Neural cell (in vitro differentiated cells): Measurements from ENCODE around the gene TMEM131. TPM values are rescaled to one million over a fixed set of nuclear protein-coding genes. Genes with fewer than 3 reads are reported as not detected.

ENCODE experiments used
- H2AFZ ChIP-seq: fragments of 200-600, 300-800 bp; sonication (generic), shearing (Covaris generic); 2 replicates; pipeline ENCODE4 v1.6.0; 2014; ENCODE audit warnings: low read depth, mild to moderate bottlenecking, antibody characterized with exemption, low read length, moderate library complexity
- H3F3A ChIP-seq: fragments of 200-600 bp; shearing (Covaris generic); 2 replicates; pipeline ENCODE4 v1.6.1; 2016; ENCODE audit warnings: mild to moderate bottlenecking, moderate library complexity, mixed read lengths, antibody characterized with exemption, low read length; ENCODE audit not compliant: insufficient read depth, poor library complexity, severe bottlenecking
- H3K27ac ChIP-seq: fragments of 200-600, 300-800 bp; sonication (generic), shearing (Covaris generic); 2 replicates; pipeline ENCODE4 v1.5.1; 2014; ENCODE audit warnings: mild to moderate bottlenecking, low read length, moderate library complexity
- H3K27me3 ChIP-seq: fragments of 300-800, 200-600 bp; sonication (generic), shearing (Covaris generic); 2 replicates; pipeline ENCODE4 v1.6.0; 2014; ENCODE audit warnings: mild to moderate bottlenecking, low read depth, low read length, moderate library complexity; ENCODE audit not compliant: insufficient read depth
- H3K36me3 ChIP-seq: fragments of 300-800, 200-600 bp; sonication (generic), shearing (Covaris generic); 2 replicates; pipeline ENCODE4 v1.5.1; 2014; ENCODE audit warnings: mild to moderate bottlenecking, antibody characterized with exemption, low read length, moderate library complexity; ENCODE audit not compliant: insufficient read depth
- H3K4me2 ChIP-seq: fragments of 300-800, 200-600 bp; sonication (generic), shearing (Covaris generic); 2 replicates; pipeline ENCODE4 v1.6.0; 2014; ENCODE audit warnings: mild to moderate bottlenecking, low read length
- H3K4me3 ChIP-seq: fragments of 300-800, 200-600 bp; sonication (generic), shearing (Covaris generic); 2 replicates; pipeline ENCODE4 v1.5.1; 2014; ENCODE audit warnings: mild to moderate bottlenecking, low read length, moderate library complexity
- H3K79me2 ChIP-seq: fragments of 200-600 bp; shearing (Covaris generic); replicated peaks from 2 replicates; pipeline ENCODE4 v1.6.0; 2014; ENCODE audit warnings: mild to moderate bottlenecking, low read length, moderate library complexity; ENCODE audit not compliant: insufficient read depth
- H3K9ac ChIP-seq: fragments of 300-800, 200-600 bp; sonication (generic), shearing (Covaris generic); 2 replicates; pipeline ENCODE4 v1.6.1; 2016; ENCODE audit warnings: mild to moderate bottlenecking, low read length, mixed read lengths
- H3K9me2 ChIP-seq: fragments of 200-600 bp; shearing (Covaris generic); 2 replicates; pipeline ENCODE4 v1.6.1; 2016; ENCODE audit warnings: mild to moderate bottlenecking, low read length, mixed read lengths; ENCODE audit not compliant: insufficient read depth
- H3K9me3 ChIP-seq: fragments of 200-600, 300-800 bp; sonication (generic), shearing (Covaris generic); 2 replicates; pipeline ENCODE4 v1.6.1; 2016; ENCODE audit warnings: mild to moderate bottlenecking, mixed run types, low read length, moderate library complexity, mixed read lengths
- H4K20me1 ChIP-seq: fragments of 200-600 bp; shearing (Covaris generic); 2 replicates; pipeline ENCODE4 v1.6.1; 2016; ENCODE audit warnings: mild to moderate bottlenecking, mixed run types; ENCODE audit not compliant: insufficient read depth
- CTCF ChIP-seq: fragments of 450-650 bp; IDR thresholded peaks from 2 replicates; pipeline ENCODE4 v1.5.1; 2014; ENCODE audit warnings: antibody characterized with exemption, mild to moderate bottlenecking, moderate library complexity; ENCODE audit not compliant: poor library complexity, severe bottlenecking
- EP300 ChIP-seq: fragments of 450-650 bp; conservative IDR thresholded peaks from 2 replicates; pipeline ENCODE4 v1.6.1; 2014; ENCODE audit warnings: antibody characterized with exemption, mild to moderate bottlenecking, moderate library complexity; ENCODE audit not compliant: poor library complexity, severe bottlenecking
- EZH2 ChIP-seq: fragments of 200-600, 300-800 bp; shearing (Covaris generic), sonication (generic); IDR thresholded peaks from 2 replicates; pipeline ENCODE4 v1.6.1; 2014; ENCODE audit warnings: antibody characterized with exemption, low read length, borderline replicate concordance, mild to moderate bottlenecking; ENCODE audit not compliant: insufficient read depth, poor library complexity, severe bottlenecking
- MXI1 ChIP-seq: fragments of 450-650 bp; conservative IDR thresholded peaks from 2 replicates; pipeline ENCODE4 v1.6.1; 2014; ENCODE audit warnings: antibody characterized with exemption, mild to moderate bottlenecking; ENCODE audit not compliant: poor library complexity, severe bottlenecking
- RAD21 ChIP-seq: fragments of 450-650 bp; conservative IDR thresholded peaks from 2 replicates; pipeline ENCODE4 v1.6.1; 2014; ENCODE audit warnings: antibody characterized with exemption, mild to moderate bottlenecking, moderate library complexity
- REST ChIP-seq: IDR thresholded peaks from 2 replicates; pipeline ENCODE4 v1.6.1; 2012; ENCODE audit warnings: borderline replicate concordance
- SMC3 ChIP-seq: fragments of 450-650 bp; conservative IDR thresholded peaks from 2 replicates; pipeline ENCODE4 v1.6.1; 2014; ENCODE audit warnings: antibody characterized with exemption, mild to moderate bottlenecking, moderate library complexity; ENCODE audit not compliant: poor library complexity
- TAF1 ChIP-seq: IDR thresholded peaks from 2 replicates; pipeline ENCODE4 v1.6.1; 2012; ENCODE audit warnings: low read depth
- polyA plus RNA-seq: library from polyadenylated mRNA; depleted of rRNA; stranded (reverse); fragments of >200 nt; gene quantifications from 2 replicates; pipeline ENCODE4 v1.2.3, GENCODE V29; 2014

TMEM131 gene
- polyA plus RNA-seq, 1 donor from 2014 or later = 9.6 TPM

- H3K27me3 ChIP-seq = no peaks in the 10 kb centered on the region
- no peaks in the 10 kb centered on the region for H4K20me1 ChIP-seq
These were observed 144.6 kb downstream of the TMEM131 start for GRCh38 chr2:97851172-97851571.

GRCh38 chr2:97849881-97850528 is 145.7 kb downstream of the TMEM131 start:
- Histone ChIP-seq H3K27me3 (no peaks in the 10 kb centered on the region), H3K36me3 (no peaks in the 10 kb centered on the region), H3K9ac (no peak overlapping the region), H3K9me3 (no peaks in the 10 kb centered on the region), H2AFZ (no peak overlapping the region), H3K4me3 (no peak overlapping the region), H3K27ac (no peak overlapping the region), H3F3A (no peaks in the 10 kb centered on the region), H3K9me2 (no peaks in the 10 kb centered on the region), H4K20me1 (no peaks in the 10 kb centered on the region), H3K4me2 (no peak overlapping the region), H3K79me2 (no peaks in the 10 kb centered on the region)
- TF ChIP-seq SMC3 (no peak), MXI1 (no peak), REST (no peak), EZH2 (no peak), CTCF (no peak), RAD21 (no peak), TAF1 (no peak)

More at GRCh38 chr2:97851172-97851571, 144.6 kb downstream of the TMEM131 start:
- H3F3A ChIP-seq = no peaks in the 10 kb centered on the region
- no peaks in the 10 kb centered on the region for H3K9me3 ChIP-seq
- TF ChIP-seq TAF1 = no peak
- TF ChIP-seq CTCF = no peak
- no peak for TF ChIP-seq REST
- no peak for TF ChIP-seq EP300
- H3K9ac ChIP-seq = no peak overlapping the region
- H3K4me3 ChIP-seq = no peak overlapping the region
- H3K79me2 ChIP-seq = no peaks in the 10 kb centered on the region
- H3K9me2 ChIP-seq = no peaks in the 10 kb centered on the region
- H3K36me3 ChIP-seq = no peaks in the 10 kb centered on the region
- H2AFZ ChIP-seq = no peak overlapping the region
- H3K27ac ChIP-seq = no peak overlapping the region
- H3K4me2 ChIP-seq = no peak overlapping the region
